ENCODE data around the gene ARPC4.

The ARPC4 gene

DNA sequence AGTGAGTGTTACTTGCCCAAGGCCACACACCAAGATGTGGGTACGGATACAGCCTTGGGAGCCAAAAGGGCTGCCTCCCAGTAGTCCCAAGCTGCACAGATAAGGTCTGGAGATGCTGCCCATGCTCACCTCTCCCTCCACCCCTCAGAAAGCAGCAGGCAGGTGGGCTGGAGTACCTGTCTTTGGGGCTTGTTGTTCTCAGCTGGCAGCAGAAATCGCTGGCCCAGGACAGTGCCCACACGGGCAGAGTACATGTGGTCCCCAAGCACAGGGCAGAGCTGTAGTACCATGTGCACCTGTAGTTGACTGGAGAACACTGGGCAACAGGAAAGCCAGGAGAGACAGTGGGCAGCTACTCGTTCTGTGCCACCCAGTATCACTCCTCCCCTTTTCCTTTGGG, 46.0 kb downstream of the ARPC4 start:
- TF ChIP-seq, protein P1, sequence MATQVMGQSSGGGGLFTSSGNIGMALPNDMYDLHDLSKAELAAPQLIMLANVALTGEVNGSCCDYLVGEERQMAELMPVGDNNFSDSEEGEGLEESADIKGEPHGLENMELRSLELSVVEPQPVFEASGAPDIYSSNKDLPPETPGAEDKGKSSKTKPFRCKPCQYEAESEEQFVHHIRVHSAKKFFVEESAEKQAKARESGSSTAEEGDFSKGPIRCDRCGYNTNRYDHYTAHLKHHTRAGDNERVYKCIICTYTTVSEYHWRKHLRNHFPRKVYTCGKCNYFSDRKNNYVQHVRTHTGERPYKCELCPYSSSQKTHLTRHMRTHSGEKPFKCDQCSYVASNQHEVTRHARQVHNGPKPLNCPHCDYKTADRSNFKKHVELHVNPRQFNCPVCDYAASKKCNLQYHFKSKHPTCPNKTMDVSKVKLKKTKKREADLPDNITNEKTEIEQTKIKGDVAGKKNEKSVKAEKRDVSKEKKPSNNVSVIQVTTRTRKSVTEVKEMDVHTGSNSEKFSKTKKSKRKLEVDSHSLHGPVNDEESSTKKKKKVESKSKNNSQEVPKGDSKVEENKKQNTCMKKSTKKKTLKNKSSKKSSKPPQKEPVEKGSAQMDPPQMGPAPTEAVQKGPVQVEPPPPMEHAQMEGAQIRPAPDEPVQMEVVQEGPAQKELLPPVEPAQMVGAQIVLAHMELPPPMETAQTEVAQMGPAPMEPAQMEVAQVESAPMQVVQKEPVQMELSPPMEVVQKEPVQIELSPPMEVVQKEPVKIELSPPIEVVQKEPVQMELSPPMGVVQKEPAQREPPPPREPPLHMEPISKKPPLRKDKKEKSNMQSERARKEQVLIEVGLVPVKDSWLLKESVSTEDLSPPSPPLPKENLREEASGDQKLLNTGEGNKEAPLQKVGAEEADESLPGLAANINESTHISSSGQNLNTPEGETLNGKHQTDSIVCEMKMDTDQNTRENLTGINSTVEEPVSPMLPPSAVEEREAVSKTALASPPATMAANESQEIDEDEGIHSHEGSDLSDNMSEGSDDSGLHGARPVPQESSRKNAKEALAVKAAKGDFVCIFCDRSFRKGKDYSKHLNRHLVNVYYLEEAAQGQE (IDR thresholded peaks at IDR 0.05; ENCODE audit: insufficient replicate concordance, low read depth): no peak
- no peak for TF ChIP-seq POLR2AphosphoS5 (IDR thresholded peaks at IDR 0.05; ENCODE audit: low read depth)
- TF ChIP-seq, protein P2, sequence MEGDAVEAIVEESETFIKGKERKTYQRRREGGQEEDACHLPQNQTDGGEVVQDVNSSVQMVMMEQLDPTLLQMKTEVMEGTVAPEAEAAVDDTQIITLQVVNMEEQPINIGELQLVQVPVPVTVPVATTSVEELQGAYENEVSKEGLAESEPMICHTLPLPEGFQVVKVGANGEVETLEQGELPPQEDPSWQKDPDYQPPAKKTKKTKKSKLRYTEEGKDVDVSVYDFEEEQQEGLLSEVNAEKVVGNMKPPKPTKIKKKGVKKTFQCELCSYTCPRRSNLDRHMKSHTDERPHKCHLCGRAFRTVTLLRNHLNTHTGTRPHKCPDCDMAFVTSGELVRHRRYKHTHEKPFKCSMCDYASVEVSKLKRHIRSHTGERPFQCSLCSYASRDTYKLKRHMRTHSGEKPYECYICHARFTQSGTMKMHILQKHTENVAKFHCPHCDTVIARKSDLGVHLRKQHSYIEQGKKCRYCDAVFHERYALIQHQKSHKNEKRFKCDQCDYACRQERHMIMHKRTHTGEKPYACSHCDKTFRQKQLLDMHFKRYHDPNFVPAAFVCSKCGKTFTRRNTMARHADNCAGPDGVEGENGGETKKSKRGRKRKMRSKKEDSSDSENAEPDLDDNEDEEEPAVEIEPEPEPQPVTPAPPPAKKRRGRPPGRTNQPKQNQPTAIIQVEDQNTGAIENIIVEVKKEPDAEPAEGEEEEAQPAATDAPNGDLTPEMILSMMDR (IDR thresholded peaks at IDR 0.05; ENCODE audit: insufficient read depth, low read length): no peak
- TF ChIP-seq GABPA (IDR thresholded peaks at IDR 0.05; ENCODE audit: low read depth): no peak
- no peak for TF ChIP-seq SPI1 (IDR thresholded peaks at IDR 0.05; ENCODE audit: borderline replicate concordance, low read depth)
- no peak for DNase-seq (ENCODE audit: low read depth in 1 of 2, low spot score in 1 of 2)
- Histone ChIP-seq H3K4me3 (replicated peaks; ENCODE audit: insufficient read depth, low read length) (no peak overlapping the region), H3K27ac (replicated peaks) (peak overlapping the region; percentile 23), H3K27me3 (ENCODE audit: insufficient read depth, poor library complexity, severe bottlenecking) (no peaks in the 10 kb centered on the region)

DNA sequence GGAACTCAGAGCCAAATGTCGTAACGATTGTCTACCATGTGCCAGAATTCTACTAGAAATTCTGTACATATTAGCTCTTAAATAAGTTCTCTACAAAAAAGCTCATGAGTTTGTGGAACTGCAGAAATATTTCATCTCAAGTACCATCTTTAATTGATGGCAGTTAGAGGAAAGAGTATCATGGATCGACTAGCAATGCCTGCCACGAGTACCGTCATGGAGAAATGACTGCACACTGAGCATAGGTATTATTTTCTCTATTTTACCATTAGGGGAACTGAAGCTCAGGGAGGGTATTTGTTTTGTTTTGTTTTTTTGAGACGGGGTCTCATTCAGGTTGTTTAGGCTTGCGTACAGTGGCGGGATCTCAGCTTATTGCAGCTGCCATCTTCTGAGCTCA, 48.1 kb downstream of the ARPC4 start:
- H3K4me3 ChIP-seq (replicated peaks; ENCODE audit: insufficient read depth, low read length): no peak overlapping the region
- H3K27me3 ChIP-seq (ENCODE audit: insufficient read depth, poor library complexity, severe bottlenecking): no peaks in the 10 kb centered on the region
- no peak for TF ChIP-seq SPI1 (IDR thresholded peaks at IDR 0.05; ENCODE audit: borderline replicate concordance, low read depth)
- no peak for TF ChIP-seq POLR2AphosphoS5 (IDR thresholded peaks at IDR 0.05; ENCODE audit: low read depth)
- TF ChIP-seq, protein P2 (IDR thresholded peaks at IDR 0.05; ENCODE audit: insufficient read depth, low read length): no peak
- TF ChIP-seq, protein P1 (IDR thresholded peaks at IDR 0.05; ENCODE audit: insufficient replicate concordance, low read depth): no peak
- TF ChIP-seq GABPA (IDR thresholded peaks at IDR 0.05; ENCODE audit: low read depth): no peak
- no peak overlapping the region for H3K27ac ChIP-seq (replicated peaks)
- DNase-seq (ENCODE audit: low read depth in 1 of 2, low spot score in 1 of 2): no peak

DNA sequence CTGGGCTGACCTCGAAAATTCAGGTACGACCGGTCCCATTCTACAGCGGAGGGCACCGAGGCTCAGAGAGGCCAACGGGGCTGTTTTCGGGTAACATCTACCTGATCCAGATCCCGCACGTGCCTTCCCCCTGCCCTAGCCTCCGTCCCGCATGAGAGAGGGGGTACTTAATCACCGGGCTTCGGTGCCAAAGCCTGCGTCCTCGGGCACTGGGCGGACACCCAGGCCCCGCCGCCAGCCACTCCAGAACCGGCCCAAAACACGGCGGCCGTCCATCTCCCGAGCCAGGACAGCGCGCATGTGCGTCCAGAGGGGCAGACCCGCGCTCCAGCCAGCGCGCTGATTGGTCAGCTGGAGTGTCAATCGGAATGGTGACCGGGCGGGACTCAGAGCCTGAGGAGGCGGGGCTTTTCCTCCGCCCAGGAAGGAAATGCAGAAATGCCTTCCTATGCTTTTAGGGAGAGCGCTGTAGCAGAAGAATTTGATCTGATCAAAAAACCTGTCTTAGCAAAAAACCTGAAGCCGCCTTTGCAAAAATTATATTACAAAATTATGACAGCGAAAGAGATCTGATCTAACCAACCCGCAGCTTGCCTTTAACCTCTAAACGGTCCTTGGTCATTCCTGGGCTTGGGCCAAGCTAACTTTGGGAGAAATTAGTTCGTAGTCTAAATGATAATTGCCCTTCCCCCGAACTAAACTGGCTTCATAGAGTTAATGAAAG, 51.0 kb downstream of the ARPC4 start, which contains the start of gene RPUSD3:
TSS of gene RPUSD3 (minus strand) at position 294 of the 724 bp plus-strand sequence. CDS start at position 276, 18 bp downstream.
- peak within 1 kb of the TSS; percentile 82 for H3K4me3 ChIP-seq (replicated peaks; ENCODE audit: insufficient read depth, low read length)
- peak within 1 kb of the TSS; percentile 68 for H3K27ac ChIP-seq (replicated peaks)
- peak; percentile 92 to 96 for DNase-seq (ENCODE audit: low read depth in 1 of 2, low spot score in 1 of 2)
- TF ChIP-seq, protein P1 (IDR thresholded peaks at IDR 0.05; ENCODE audit: insufficient replicate concordance, low read depth): peak; percentile 47
- TF ChIP-seq SPI1 (IDR thresholded peaks at IDR 0.05; ENCODE audit: borderline replicate concordance, low read depth): peak; percentile 56; the same call in 1 of the 2 replicates
- TF ChIP-seq POLR2AphosphoS5 (IDR thresholded peaks at IDR 0.05; ENCODE audit: low read depth): peak; percentile 66; the same call in 1 of the 2 replicates
- TF ChIP-seq, protein P2 (IDR thresholded peaks at IDR 0.05; ENCODE audit: insufficient read depth, low read length): no peak
- TF ChIP-seq GABPA (IDR thresholded peaks at IDR 0.05; ENCODE audit: low read depth): 0 out of 2 replicates have a peak, but pooled peaks have one; percentile 31
- H3K27me3 ChIP-seq (ENCODE audit: insufficient read depth, poor library complexity, severe bottlenecking): no peaks in the 10 kb centered on the region

Data from HL-60 (cell line).